ENCODE results near the gene NT5C1A. TPM values are rescaled to one million over a fixed set of nuclear protein-coding genes. Genes with fewer than 3 reads are reported as not detected.

The NT5C1A gene
- total RNA-seq, 1 donor from 2014 or later, result not detected

DNA sequence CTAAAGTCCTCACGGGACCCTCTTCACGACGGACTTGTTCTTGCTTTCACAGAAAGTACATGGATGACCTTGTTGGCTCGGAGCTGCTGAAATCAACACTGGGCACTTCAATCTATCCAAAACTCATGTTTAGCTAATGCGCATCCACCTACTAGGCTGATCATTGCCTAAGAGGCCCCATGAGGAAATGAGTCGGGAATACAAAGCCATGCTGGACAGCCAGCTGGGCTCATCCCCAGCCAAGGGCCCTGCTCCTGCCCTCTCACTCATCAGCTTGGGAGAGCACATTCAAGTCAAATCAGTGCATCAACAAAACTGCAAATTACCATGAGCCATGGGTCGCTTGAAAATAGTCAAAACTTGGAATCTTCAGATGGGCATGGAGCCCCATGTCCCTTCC, 17.6 kb downstream of the NT5C1A start:
- DNase-seq (ENCODE audit: low spot score in 2 of 2), result no peak
- Histone ChIP-seq H3K4me1 (peaks cover 0 to 5% of the 10 kb centered on the region in 2 donors), H3K27me3 (no peaks in the 10 kb centered on the region), H3K4me3 (no peak overlapping the region), H3K9me3 (no peaks in the 10 kb centered on the region), H3K27ac (no peak overlapping the region), H3K36me3 (no peaks in the 10 kb centered on the region)
- intact Hi-C loops (cut with DNase I), result no loop called here
- no peak for TF ChIP-seq CTCF (IDR thresholded peaks at IDR 0.05)

DNA sequence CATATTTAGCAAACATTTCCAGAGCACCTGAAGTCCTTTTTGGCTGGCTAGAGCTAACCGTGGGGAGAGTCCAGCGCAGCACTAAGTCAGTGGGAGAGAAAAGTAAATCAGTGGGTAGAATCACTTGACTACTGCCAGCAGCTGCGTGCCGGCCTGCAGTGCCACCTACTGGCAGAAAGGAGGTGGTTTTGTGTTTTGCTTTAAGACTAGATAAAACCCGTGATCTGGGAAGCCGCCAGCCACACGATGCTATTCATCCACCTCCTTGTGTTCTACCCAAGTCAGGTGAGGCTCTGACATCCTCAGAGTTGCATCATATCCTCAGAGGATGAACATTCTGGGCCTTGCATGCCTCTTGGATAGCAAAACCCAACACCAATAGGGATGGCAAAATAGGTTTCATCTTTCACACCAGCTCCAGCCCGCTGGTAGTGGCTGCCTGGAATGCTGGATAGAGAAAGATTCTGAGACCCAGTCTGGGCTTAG, 18.3 kb downstream of the NT5C1A start:
- peak; percentile 92 to 94 (median 93) for TF ChIP-seq CTCF (IDR thresholded peaks at IDR 0.05)
- H3K4me1 ChIP-seq, result peaks cover 0 to 5% of the 10 kb centered on the region in 2 donors
- H3K4me3 ChIP-seq, result no peak overlapping the region
- H3K36me3 ChIP-seq, result no peaks in the 10 kb centered on the region
- no peaks in the 10 kb centered on the region for H3K9me3 ChIP-seq
- intact Hi-C loops (cut with DNase I), result loop anchor here (1.0 kb wide), 1 partner anchor 47 kb away; no protein-coding TSS in a partner anchor
- H3K27ac ChIP-seq, result no peak overlapping the region
- DNase-seq (ENCODE audit: low spot score in 2 of 2), result peak; percentile 46 to 89
- no peaks in the 10 kb centered on the region for H3K27me3 ChIP-seq

GRCh38 chr1:39652554-39652953, 19.4 kb downstream of the NT5C1A start:
- intact Hi-C loops (cut with DNase I), result no loop called here
- peak overlapping the region; percentile 47 to 59 for H3K27ac ChIP-seq
- H3K27me3 ChIP-seq, result no peaks in the 10 kb centered on the region
- H3K4me1 ChIP-seq, result peaks cover 0 to 7% of the 10 kb centered on the region in 2 donors
- DNase-seq (ENCODE audit: low spot score in 2 of 2), result no peak
- no peaks in the 10 kb centered on the region for H3K36me3 ChIP-seq
- H3K9me3 ChIP-seq, result no peaks in the 10 kb centered on the region
- H3K4me3 ChIP-seq, result no peak overlapping the region
- no peak for TF ChIP-seq CTCF (IDR thresholded peaks at IDR 0.05)

DNA sequence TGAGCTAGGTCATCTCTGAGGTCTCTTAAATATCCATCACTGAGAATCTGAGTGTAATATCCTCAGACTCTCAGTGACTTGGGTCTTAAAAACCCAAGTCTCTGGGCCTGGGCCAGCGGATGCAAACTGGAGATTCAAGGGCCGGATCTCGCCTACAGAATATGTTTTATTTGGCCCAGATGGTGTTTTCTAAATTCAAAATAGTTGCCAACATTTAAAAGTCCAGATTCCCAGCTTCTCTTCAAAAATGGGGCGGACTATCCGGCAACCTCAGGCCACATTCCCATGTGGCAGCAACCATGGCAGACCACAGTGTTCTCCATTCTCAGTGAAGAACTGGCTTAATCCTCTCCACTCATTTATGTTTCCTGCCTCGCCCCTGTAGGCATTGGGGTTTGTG, 19.8 kb downstream of the NT5C1A start:
- TF ChIP-seq CTCF (IDR thresholded peaks at IDR 0.05), result no peak
- Histone ChIP-seq H3K9me3 (no peaks in the 10 kb centered on the region), H3K4me3 (no peak overlapping the region), H3K4me1 (peaks cover 0 to 11% of the 10 kb centered on the region in 2 donors), H3K27ac (peak overlapping the region; percentile 47 to 59), H3K36me3 (no peaks in the 10 kb centered on the region), H3K27me3 (no peaks in the 10 kb centered on the region)
- intact Hi-C loops (cut with DNase I), result no loop called here
- DNase-seq (ENCODE audit: low spot score in 2 of 2), result no peak

- no peak overlapping the region for H3K4me3 ChIP-seq
- H3K27ac ChIP-seq, result no peak overlapping the region
- DNase-seq (ENCODE audit: low spot score in 2 of 2), result no peak
- no peaks in the 10 kb centered on the region for H3K36me3 ChIP-seq
- TF ChIP-seq CTCF (IDR thresholded peaks at IDR 0.05), result no peak
- H3K9me3 ChIP-seq, result no peaks in the 10 kb centered on the region
- peaks cover 3 to 22% of the 10 kb centered on the region in 2 donors for H3K4me1 ChIP-seq
- H3K27me3 ChIP-seq, result no peaks in the 10 kb centered on the region
- intact Hi-C loops (cut with DNase I), result no loop called here
These were observed 21.5 kb downstream of the NT5C1A start for GRCh38 chr1:39650431-39650830.

Data from ascending aorta (tissue), 2 donors.